HG02970 (cell line): ENCODE data around the gene CD99L2.
"Not testable (repeated sequence)": the region's sequence is repeated elsewhere in the genome, so short reads cannot be mapped to it uniquely, and the experiment has no call there.

Source experiments
- ATAC-seq: cut with Tn5 transposase; IDR thresholded peaks from one replicate; pipeline ENCODE4 v1.9.1; 2021; ENCODE audit warnings: mild to moderate bottlenecking, moderate library complexity, moderate number of reproducible peaks; ENCODE audit not compliant: unreplicated experiment, low FRiP score

CD99L2 gene

DNA sequence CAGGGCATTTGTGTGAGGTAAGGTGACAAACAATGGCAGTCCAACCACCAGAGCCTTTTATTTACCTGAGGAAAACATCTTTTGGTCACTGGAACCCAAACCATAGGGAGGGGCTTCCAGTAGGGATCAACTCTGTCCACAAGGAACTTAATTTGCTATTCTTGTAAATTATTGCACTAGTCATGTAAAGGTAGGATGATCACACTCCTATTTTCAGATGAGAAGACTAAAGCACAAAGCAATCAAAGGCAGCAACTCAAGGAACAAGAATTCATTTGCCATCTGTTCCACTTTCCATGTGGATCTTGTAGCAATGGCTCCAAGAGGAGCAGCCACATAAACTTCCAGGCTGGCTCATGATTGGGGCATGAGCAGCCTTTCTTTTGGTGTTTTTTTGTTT is 35.3 kb downstream of the CD99L2 start:
- no peak for ATAC-seq

DNA sequence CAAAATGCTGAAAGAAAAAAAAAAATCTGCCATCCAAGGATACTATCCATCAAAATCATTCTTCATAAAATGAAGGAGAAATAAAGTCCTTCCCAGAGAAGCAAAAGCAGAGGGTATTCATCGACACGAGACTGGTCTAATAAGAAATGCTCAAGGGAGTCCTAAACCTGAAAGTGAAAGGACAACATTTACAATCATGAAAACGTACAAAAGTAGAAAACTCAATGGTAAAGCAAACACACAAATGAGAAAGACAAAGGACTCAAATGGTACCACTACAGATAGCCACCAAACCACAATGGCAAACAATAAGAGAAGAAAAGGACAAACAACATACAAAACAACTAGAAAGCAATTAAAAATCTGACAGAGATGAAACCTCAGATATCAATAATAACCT is 41.0 kb downstream of the CD99L2 start:
- ATAC-seq, result no peak

DNA sequence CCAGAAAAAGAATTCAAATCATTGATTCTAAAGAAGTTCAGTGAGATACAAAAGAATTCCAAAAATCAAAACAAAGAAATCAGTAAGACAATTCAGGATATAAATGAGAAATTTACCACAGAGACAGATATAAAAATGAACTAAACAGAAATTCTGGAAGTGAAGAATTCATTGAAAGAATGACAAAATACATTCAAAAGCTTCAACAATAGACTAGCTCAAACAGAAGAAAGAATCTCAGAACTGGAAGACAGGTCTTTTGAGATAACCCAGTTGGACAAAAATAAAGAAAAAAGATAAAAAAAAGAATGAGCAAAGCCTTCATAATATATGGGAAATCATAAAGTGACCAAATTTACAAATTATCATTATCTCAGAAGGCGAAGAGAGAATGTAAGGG is 41.7 kb downstream of the CD99L2 start:
- no peak for ATAC-seq

DNA sequence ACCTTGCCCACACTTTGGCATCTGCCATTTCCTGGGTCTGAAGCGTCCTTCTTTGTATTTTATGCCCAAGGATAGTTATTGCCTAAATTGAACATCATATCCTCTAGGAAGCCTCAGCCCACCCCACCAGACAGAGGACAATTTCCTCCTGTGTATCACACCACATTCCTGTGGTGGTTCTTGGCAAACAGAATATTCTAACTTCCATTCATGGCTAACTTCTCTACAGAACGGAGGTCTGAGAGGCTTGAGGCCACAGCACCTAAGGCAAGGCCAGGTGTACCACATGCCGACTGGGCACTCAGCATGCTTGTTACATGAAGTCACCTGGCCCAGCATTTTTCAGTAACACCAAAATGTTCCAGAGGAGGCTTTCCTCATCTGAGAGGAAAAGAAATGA is 42.4 kb downstream of the CD99L2 start:
- no peak for ATAC-seq

DNA sequence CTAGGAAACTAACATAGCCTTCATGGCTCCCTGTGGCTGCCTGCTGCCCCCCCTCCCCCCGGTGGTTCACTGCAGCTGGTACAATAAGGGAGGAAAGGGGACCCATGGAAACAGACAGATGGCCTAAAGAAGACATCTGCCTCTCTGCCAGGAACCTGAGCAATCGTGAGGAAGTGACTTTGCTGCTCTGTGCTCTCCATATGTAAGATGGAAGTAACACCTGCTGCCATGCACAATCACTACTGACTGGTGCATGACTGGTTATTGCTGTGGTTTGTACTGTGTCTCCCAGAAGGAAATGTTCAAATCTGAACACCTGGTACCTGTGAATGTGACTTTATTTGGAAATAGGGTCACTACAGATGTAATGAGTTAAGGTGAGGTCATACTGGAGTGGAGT is 43.6 kb downstream of the CD99L2 start:
- no peak for ATAC-seq

DNA sequence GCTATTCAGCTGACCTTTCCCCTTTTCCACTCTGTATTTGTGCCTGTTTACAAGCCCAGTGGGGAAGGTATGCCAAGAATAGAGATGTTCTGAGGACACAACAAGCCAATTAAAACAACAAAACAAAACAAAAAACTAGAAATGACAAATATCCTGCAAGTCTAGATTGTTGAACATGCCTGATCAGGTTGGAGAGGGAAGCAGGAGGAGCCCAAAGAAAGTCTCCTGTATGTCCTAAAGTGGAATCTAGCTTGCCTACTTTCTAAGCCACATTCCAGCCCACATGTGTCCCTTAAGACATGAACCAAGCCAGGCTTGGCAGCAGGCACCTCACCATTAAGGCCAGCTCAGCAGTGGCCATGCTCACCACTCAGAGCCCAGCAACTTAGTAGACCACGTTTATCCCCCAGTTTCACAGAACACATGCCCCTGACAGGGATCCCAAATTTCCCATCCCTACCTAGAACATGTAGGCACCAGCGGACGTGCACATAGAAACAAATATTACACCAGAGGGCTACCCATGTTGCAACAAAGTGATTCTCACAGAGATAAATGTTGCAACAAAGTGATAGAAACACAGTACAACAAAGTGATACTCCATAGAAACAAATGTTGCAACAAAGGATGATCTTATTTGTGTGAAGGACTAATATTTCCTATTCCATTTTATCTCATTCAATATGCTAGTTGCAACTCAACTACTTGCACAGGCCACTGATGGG is 48.3 kb downstream of the CD99L2 start:
- no peak for ATAC-seq

DNA sequence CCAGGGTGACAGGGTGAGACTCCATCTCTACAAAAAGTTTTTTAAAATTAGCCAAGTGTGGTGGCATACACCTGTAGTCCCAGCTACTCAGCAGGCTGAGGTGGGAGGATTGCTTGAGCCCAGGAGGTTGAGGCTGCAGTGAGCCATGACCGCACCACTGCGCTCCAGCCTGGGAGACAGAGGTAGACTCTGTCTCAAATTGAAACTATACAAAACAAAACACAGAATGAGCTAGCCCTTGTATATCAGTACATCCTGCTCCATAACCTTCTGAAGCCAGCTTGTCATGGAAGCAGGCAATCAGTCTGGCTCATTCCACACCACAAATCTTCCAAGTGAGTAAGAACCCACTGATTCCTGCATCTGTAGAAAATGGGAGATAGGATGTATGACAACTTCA is 49.0 kb downstream of the CD99L2 start:
- ATAC-seq, result no peak

DNA sequence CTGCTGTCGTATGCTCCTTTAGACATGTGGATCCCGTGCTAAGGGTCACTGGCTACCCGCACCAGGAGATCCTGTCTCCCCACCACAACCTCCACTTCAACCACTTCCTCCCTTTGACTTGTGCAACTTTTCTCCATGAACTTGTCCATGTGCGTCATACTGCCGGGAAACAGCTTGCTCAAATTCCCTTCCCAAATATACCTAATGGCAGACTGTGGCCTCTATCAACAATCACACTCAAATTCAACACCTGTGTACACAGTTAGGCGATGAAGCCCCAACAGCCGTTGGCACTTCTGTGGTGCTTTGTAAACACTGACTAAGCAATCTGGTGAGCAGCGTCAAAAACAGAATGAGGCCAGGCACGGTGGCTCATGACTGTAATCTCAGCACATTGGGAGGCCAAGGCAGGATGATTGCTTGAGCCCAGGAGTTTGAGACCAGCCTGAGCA is 49.5 kb downstream of the CD99L2 start:
- ATAC-seq, result no peak

DNA sequence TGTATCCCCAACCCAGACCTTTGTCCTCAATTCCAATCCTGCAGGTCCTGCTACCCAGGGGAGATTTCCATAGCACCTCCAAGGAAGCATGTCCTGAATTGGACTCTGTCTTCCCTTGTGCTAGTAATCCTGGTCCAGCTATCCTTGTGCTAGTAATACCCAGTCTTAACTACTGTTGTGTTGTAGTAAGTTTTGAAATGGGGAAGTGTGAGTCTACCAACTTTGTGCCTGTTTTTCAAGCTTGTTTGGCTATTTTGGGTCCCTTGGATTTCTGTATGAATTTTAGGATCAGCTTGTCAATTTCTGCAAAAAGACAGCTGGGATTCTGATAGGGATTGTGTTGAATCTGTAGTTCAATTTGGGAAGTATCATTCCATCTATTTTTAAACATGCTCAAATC is 51.4 kb downstream of the CD99L2 start:
- no peak for ATAC-seq

DNA sequence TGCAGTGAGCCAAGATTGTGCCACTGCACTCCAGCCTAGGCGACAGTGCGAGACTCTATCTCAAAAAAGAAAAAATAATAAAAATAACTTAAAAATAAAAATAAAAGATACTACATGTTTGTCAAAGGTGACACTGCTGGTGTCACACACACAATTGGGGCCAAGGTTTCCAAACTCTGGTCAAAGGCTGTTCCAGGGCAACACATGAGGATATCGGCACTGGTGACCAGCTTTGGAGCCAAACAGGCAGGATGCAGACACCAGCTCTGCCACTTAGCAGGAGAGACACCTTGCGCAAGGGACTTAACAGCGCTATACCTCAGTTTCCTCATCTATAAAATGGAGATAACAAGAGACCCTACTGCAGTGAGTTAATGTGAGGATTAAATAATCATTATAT is 52.3 kb downstream of the CD99L2 start:
- no peak for ATAC-seq

DNA sequence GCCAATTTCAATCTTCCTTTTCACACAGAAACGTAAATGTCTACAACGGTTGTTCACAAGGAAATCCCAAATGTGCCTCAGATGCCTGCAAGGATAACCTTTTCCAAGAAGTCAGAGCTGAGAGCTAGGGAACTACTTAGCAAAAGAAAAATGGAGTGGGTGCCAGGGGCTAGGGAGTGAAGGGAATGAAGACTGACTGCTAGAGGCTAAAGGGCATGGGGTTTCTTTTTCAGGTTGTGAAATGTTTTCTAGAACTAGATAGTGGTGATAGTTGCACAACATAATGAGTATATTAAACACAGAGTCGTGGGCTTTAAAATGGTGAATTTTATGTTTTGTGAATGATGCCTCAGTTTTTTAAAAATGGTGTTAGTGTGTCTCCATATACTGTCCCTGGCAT is 53.4 kb downstream of the CD99L2 start:
- ATAC-seq, result no peak

DNA sequence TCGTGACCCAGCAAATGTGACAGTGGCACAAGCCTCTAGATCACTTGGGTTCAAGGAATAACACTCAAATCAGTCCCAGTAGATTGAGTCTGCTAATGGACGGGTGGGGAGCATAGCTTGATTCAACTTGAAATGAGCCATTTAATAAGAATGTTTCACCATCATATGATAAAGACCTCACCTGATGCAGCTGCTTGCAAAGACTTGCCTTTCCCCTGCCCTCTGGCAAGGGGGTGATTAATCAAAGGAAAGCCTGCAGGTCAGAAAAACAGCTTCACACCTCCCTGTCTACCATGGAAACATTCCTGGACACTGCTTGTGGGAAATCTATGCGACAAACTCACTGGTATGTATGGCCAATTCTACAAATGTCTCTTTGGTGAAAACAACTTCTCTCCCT is 54.5 kb downstream of the CD99L2 start:
- ATAC-seq, result no peak

DNA sequence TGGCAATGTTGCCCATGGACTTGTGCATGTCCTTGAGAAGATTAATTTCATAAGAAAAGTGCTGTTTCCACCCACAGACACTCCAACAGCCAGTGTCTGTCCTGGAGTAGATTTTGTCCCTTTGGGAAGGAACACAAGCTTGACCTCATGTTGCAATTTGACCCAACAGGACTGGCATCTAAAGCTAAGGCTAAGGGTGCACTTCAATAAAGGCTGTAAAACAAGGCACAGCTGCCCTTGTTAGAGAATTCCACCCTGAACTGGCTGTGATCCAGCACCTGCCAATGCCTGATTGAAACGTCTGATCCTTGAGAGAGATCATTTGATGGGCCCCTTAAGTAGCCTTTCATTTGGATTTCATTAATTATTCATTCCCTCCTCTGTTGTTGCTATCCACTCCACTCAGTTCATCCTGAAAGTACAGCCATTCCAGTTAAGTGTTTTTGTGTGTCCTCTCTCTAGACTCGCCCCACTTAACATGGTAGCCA is 56.2 kb downstream of the CD99L2 start:
- no peak for ATAC-seq

DNA sequence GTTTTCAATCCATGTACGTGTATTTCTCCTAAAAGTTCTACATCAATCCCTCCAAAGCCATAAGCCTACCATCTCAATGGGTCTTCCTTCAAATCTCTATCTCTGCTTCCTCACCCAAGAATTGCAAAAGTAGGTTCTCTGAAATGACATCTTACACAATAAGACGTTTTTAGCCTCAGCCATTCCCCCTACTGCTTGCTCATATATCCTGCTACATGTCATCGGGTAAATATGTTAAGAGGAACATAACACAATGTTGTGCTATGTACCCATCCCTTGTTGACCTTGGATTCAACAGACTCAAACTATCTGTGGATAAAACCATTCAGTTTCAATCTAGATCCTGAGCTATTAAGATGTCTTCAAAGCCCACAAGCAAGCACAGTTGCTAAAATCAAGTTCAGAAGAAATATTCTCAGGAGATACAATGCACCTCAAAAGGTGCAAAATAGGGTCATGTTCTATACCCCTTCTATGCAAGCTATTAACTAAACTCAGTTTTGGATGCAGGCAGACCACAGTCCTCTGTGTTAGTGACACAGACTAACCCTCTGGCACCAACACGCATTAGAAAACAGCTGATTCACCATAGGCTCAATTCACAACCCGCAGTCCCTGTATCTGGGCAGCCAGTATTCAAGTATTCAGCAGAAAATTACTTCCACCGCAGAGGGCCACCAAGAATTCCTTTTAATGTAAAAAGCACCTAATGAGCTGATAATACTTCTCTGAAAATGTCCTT is 56.8 kb downstream of the CD99L2 start:
- no peak for ATAC-seq

DNA sequence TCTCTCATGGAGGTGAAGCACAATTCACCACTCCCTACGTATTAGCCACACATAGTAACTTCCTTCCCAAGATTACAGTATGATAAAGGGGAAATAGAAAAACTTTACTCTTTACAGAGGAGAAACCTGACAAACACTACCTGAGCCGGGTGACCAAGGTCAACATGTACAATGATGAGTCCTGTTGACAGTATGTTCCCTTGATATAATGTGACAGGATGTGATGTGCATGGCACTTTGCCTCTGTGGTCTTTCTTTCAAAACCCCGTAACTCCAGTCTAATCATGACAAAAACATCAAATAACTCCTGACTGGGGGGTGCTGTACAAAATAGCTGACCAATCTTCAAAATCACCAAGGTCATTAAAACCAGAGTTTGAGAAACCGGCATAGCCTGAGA is 60.6 kb downstream of the CD99L2 start:
- no peak for ATAC-seq

DNA sequence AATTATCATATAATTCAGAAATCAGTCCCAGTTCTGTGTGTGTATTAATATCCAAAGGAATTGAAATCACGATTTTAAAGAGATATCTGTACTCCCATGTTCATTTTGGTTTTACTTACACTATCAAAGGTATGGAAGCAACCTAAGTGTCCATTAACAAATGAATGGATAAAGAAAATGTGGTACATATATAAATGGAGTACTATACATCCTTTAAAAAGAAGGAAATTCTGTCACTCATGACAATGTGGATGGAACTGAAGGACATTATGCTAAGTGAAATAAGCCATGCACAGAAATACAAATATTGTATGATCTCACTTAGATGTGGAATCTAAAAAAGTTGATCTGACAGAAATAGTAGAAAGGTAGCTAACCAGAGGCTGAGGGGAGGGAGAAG is 63.8 kb downstream of the CD99L2 start:
- no peak for ATAC-seq

DNA sequence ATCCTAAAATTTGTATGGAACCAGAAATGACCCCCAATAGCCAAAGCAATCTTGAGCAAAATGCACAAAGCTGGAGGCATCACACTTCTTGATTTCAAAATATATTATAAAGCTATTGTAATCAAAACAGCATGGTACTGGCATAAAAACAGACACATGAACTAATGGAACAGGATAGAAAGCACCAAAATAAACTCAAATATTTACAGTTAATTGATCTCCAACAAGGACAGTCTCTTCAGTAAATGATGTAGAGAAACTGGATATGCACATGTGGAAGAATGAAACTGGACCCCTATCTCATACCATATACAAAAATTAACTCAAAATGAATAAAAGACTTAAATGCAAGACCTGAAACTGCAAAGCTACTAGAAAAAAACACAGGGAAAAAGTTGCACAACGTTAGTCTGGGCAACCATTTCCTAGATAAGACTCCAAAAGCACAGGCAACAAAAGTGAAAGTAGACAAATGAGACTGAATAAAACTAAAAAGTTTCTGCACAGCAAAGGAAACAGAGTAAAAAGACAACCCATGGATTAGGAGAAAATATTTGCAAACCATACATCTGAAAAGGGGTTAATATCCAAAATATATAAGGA is 64.9 kb downstream of the CD99L2 start:
- no peak for ATAC-seq

DNA sequence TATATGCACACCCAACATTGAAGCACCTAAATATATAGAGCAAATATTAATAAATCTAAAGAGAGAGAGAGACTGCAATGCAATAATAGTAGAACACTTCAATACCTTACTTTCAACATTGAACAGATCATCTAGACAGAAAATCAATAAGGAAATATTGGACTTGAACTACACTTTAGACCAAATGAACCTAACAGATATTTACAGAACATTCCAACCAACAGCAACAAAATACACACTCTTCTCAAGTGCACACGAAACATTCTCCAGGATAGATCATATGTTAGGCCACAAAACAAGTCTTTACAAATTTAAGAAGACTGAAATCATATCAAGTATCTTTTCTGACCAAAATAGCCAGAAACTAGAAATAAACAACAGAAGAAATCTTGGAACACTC is 66.6 kb downstream of the CD99L2 start:
- ATAC-seq, result no peak

DNA sequence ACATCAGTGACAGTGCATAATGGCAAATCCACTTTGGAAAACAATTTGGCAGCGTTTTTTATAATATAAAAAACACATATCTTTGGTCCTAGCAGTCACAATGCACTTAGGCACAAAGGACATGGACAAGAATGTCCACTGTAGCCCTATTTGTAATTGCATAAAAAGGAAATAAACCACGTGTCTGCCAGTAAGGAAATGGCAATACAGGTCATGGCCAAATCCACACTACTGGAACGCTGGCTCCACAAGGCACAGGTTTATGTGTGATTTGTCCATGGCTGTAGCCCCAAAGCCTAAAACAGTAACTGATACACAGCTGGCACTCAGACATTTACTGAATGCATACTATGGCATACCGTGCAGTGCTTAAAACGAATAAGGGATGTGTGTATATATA is 69.7 kb downstream of the CD99L2 start:
- ATAC-seq, result no peak

DNA sequence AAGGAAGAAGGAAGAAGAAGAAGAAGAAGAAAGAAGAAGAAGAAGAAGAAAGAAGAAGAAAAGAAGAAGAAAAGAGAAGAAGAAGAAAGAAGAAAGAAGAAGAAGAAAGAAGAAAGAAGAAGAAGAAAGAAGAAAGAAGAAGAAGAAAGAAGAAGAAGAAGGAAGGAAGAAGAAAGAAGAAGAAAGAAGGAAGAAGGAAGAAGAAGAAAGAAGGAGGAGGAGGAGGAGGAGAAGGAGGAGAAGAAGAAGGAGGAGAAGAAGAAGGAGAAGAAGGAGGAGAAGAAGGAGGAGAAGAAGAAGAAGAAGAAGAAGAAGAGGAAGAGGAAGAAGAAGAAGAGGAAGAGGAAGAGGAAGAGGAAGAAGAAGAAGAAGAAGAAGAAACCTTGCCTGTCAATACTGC is 74.1 kb downstream of the CD99L2 start:
- ATAC-seq, result not testable (repeated sequence)

DNA sequence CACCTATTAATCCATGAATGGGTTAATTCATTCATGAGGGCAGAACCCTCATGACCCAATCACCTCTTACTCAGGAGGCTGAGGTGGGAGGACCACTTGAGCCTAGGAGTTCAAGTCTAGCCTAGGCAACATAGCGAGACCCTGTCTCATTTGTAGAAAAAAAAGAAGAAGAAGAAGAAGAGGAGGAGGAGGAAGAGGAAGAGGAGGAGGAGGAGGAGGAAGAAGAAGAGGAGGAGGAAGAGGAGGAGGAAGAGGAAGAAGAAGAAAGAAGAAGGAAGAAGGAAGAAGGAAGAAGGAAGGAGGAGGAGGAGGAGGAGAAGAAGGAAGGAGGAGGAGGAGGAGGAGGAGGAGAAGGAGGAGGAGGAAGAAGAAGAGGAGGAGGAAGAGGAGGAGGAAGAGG is 74.6 kb downstream of the CD99L2 start:
- ATAC-seq, result not testable (repeated sequence)

DNA sequence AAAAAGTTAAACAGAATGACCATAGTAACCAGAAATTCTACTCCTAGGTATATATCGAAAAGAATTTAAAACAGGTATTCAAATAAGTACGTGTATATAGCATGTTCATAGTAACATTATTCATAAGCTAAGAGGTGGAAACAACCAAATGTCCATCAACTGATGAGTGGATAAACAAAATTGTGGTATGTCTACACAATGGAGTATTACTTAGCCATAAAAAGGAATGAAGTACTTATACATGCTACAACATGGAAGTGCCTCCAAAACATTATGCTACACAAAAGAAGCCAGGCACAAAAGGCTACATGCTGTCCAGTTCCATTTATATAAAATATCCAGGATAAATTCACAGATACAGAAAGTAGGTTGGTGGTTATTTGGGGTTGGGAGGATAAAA is 76.5 kb downstream of the CD99L2 start:
- ATAC-seq, result no peak
